Ovary (tissue), 9 donors: ENCODE results near the gene TNRC6A. TPM values are rescaled to one million over a fixed set of nuclear protein-coding genes. Genes with fewer than 3 reads are reported as not detected.
A peak's percentile ranks its signal among the peaks of the same experiment; 100 is the strongest.

Source experiments
- DNase-seq, 5 donors: peaks; one replicate each; pipeline ENCODE4 v3.0.0-alpha.2; 2019 to 2020
- H3K27ac ChIP-seq, 2 donors: fragments of 200-600 bp; one replicate each; pipeline versions ENCODE4 v1.5.1 to v1.8.0; 2019 to 2022
- H3K27me3 ChIP-seq: fragments of 200-600 bp; one replicate; pipeline ENCODE4 v1.8.0; 2022
- H3K36me3 ChIP-seq: fragments of 200-600 bp; sonication (generic); one replicate; pipeline ENCODE4 v1.5.1; 2019
- H3K4me1 ChIP-seq: one replicate; pipeline ENCODE4 v1.8.1; 2013; ENCODE audit warnings: mild to moderate bottlenecking, moderate library complexity; ENCODE audit not compliant: insufficient read depth
- H3K4me3 ChIP-seq: fragments of 200-600 bp; sonication (generic); one replicate; pipeline ENCODE4 v1.5.1; 2017
- H3K9me3 ChIP-seq, 2 donors: fragments of 200-600 bp in 1 of 2; sonication (generic) in 1 of 2; one replicate each; pipeline versions ENCODE4 v1.5.1 to v1.8.1; 2013 to 2019; ENCODE audit warnings: mild to moderate bottlenecking in 1 of 2, moderate library complexity in 1 of 2
- CTCF ChIP-seq, 3 donors: fragments of 450-650 bp in 2 of 3; fragments of 200-600 bp in 1 of 3; IDR thresholded peaks; one replicate each; pipeline versions ENCODE4 v1.5.1 to v1.8.0; 2016 to 2022; ENCODE audit warnings: antibody characterized with exemption in 3 of 3, mild to moderate bottlenecking in 1 of 3
- EP300 ChIP-seq: sonication (generic); formaldehyde crosslinking; IDR thresholded peaks from one replicate; pipeline ENCODE4 v1.6.1; 2017; ENCODE audit warnings: antibody characterized with exemption
- POLR2A ChIP-seq: fragments of 450-650 bp; IDR thresholded peaks from one replicate; pipeline ENCODE4 v1.6.1; 2017; ENCODE audit warnings: antibody characterized with exemption, mild to moderate bottlenecking, moderate library complexity
- WGBS, 3 donors: extraction: QIAGEN DNeasy Blood & Tissue Kit in 1 of 3; methylation state at CpG; one replicate each; pipeline versions ENCODE4 v1.1.5 to v1.1.7; 2013 to 2017; 5-methylcytosine and 5-hydroxymethylcytosine counted together
- intact Hi-C, 4 donors: fragments of 100-400 bp; cut with DNase I; formaldehyde crosslinking; loops; one replicate each; pipeline versions ENCODE4 v1.11.0 to v1.15.1; 2022 to 2023
- polyA plus RNA-seq, 2 donors: library from polyadenylated mRNA; stranded (reverse); fragments of 200-250 nt in 1 of 2; fragments of 350-450 nt in 1 of 2; fragmentation: Illumina TruSeq in 1 of 2; extraction: RNeasy Lipid Tissue Mini Kit (QIAGEN cat#74804) in 1 of 2; gene quantifications; one replicate each; pipeline ENCODE4 v1.2.3, GENCODE V29; 2013 to 2014
- total RNA-seq, 7 donors: library from RNA; depleted of rRNA in 2 of 7; stranded (reverse); fragments of >200 nt in 2 of 7; fragmentation: NEBNext Ultra II Directional in 3 of 7; extraction: Animal tissue kit (Norgen Biotek cat#: 25700) in 3 of 7; gene quantifications; one replicate each; pipeline versions ENCODE4 v1.1.0 to v1.2.4, GENCODE V29; 2016 to 2023
- donor health status: DM: no; HTN: no; CAD: no; lungs with moderate emphysema.
- donor health status: DM: no; HTN: no; CAD: no.
- donor health status: Bipolar disorder and iron deficiency.
- donor health status: DM: yes; HTN: yes; CAD: no.
- donor health status: DM: no; HTN: no; CAD: no.
- donor health status: DM: yes; HTN: yes; CAD: no.

The TNRC6A gene
- total and polyA plus RNA-seq, 9 donors, result 22.1 to 80.7 (median 54.0) TPM

- intact Hi-C loops, result no loop called here
- WGBS, 3 donors, result 86 to 95% (median 94%) methylated on average over 2 of the region's 2 CpGs
- peaks cover 10% of the 10 kb centered on the region for H3K4me1 ChIP-seq
- no peak overlapping the region for H3K4me3 ChIP-seq
- H3K27me3 ChIP-seq, result no peaks in the 10 kb centered on the region
- no peak for DNase-seq
- no peaks in the 10 kb centered on the region for H3K36me3 ChIP-seq
- no peak overlapping the region for H3K27ac ChIP-seq
- no peaks in the 10 kb centered on the region for H3K9me3 ChIP-seq
- TF ChIP-seq POLR2A (no peak), CTCF (IDR thresholded peaks at IDR 0.05) (no peak), EP300 (no peak)
Observed at GRCh38 chr16:24758373-24758772, 28.9 kb downstream of the TNRC6A start.

- Histone ChIP-seq H3K4me1 (peaks cover 10% of the 10 kb centered on the region), H3K4me3 (no peak overlapping the region), H3K36me3 (no peaks in the 10 kb centered on the region), H3K27ac (no peak overlapping the region), H3K9me3 (no peaks in the 10 kb centered on the region), H3K27me3 (no peaks in the 10 kb centered on the region)
- intact Hi-C loops, result no loop called here
- TF ChIP-seq EP300 (no peak), CTCF (IDR thresholded peaks at IDR 0.05) (no peak), POLR2A (no peak)
- 88 to 95% (median 91%) methylated on average over 2 of the region's 2 CpGs for WGBS, 3 donors
- DNase-seq, result no peak
Observed at GRCh38 chr16:24759006-24759405, 29.6 kb downstream of the TNRC6A start.

GRCh38 chr16:24761526-24761925, 32.1 kb downstream of the TNRC6A start:
- 9 to 20% (median 14%) methylated on average over 6 of the region's 6 CpGs for WGBS, 3 donors
- H3K4me3 ChIP-seq, result no peak overlapping the region
- H3K27ac ChIP-seq, result peak overlapping the region; percentile 12 to 64
- no peaks in the 10 kb centered on the region for H3K27me3 ChIP-seq
- intact Hi-C loops, result no loop called here
- peak; percentile 32 to 62 (median 57) for DNase-seq
- peaks cover 10% of the 10 kb centered on the region for H3K4me1 ChIP-seq
- no peaks in the 10 kb centered on the region for H3K9me3 ChIP-seq
- no peak for TF ChIP-seq CTCF (IDR thresholded peaks at IDR 0.05)
- H3K36me3 ChIP-seq, result no peaks in the 10 kb centered on the region

GRCh38 chr16:24764916-24765315, 35.5 kb downstream of the TNRC6A start:
- Histone ChIP-seq H3K4me1 (peaks cover 6% of the 10 kb centered on the region), H3K9me3 (no peaks in the 10 kb centered on the region), H3K27ac (no peak overlapping the region), H3K36me3 (no peaks in the 10 kb centered on the region), H3K27me3 (no peaks in the 10 kb centered on the region), H3K4me3 (no peak overlapping the region)
- intact Hi-C loops, result no loop called here
- TF ChIP-seq POLR2A, result no peak
- TF ChIP-seq CTCF (IDR thresholded peaks at IDR 0.05), result no peak
- TF ChIP-seq EP300, result no peak
- WGBS, 3 donors, result 91 to 94% (median 93%) methylated on average over 2 of the region's 2 CpGs
- DNase-seq, result no peak

GRCh38 chr16:24766057-24766456, 36.6 kb downstream of the TNRC6A start:
- Histone ChIP-seq H3K36me3 (no peaks in the 10 kb centered on the region), H3K4me3 (no peak overlapping the region), H3K27me3 (no peaks in the 10 kb centered on the region), H3K9me3 (no peaks in the 10 kb centered on the region), H3K27ac (no peak overlapping the region), H3K4me1 (peaks cover 9% of the 10 kb centered on the region)
- TF ChIP-seq EP300 (no peak), POLR2A (no peak), CTCF (IDR thresholded peaks at IDR 0.05) (no peak)
- no peak for DNase-seq
- intact Hi-C loops, result no loop called here
- 93 to 96% (median 96%) methylated on average over 3 of the region's 3 CpGs for WGBS, 3 donors
